GM12872 (cell line): ENCODE data around the gene PLCB1.

Experiments
- TF ChIP-seq, protein P1 (sequence below): IDR thresholded peaks from 3 replicates; pipeline ENCODE4 v1.5.1; 2011; ENCODE audit warnings: low read depth, mild to moderate bottlenecking, low read length, moderate library complexity; ENCODE audit not compliant: insufficient read depth

PLCB1 gene

DNA sequence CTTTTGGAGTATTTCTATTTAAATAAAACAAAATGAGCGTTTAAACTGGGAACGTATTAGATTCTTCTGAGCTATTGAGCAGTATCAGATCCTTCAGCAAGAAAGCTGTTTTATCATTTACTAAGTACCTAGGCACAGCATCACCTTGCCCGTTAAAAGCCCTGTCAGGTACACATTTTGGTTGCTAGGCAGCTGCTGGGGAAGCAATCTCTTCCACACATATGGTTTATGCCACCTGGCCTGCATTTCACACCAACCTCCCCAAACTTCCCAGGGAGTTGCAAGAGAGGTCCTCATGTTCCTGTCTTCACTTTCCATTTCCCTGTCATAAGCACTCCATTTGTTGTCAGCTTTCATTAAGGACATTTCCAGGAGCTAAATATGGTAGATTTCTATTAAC lies 400.1 kb downstream of the PLCB1 start:
- TF ChIP-seq, protein P1, sequence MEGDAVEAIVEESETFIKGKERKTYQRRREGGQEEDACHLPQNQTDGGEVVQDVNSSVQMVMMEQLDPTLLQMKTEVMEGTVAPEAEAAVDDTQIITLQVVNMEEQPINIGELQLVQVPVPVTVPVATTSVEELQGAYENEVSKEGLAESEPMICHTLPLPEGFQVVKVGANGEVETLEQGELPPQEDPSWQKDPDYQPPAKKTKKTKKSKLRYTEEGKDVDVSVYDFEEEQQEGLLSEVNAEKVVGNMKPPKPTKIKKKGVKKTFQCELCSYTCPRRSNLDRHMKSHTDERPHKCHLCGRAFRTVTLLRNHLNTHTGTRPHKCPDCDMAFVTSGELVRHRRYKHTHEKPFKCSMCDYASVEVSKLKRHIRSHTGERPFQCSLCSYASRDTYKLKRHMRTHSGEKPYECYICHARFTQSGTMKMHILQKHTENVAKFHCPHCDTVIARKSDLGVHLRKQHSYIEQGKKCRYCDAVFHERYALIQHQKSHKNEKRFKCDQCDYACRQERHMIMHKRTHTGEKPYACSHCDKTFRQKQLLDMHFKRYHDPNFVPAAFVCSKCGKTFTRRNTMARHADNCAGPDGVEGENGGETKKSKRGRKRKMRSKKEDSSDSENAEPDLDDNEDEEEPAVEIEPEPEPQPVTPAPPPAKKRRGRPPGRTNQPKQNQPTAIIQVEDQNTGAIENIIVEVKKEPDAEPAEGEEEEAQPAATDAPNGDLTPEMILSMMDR = no peak

DNA sequence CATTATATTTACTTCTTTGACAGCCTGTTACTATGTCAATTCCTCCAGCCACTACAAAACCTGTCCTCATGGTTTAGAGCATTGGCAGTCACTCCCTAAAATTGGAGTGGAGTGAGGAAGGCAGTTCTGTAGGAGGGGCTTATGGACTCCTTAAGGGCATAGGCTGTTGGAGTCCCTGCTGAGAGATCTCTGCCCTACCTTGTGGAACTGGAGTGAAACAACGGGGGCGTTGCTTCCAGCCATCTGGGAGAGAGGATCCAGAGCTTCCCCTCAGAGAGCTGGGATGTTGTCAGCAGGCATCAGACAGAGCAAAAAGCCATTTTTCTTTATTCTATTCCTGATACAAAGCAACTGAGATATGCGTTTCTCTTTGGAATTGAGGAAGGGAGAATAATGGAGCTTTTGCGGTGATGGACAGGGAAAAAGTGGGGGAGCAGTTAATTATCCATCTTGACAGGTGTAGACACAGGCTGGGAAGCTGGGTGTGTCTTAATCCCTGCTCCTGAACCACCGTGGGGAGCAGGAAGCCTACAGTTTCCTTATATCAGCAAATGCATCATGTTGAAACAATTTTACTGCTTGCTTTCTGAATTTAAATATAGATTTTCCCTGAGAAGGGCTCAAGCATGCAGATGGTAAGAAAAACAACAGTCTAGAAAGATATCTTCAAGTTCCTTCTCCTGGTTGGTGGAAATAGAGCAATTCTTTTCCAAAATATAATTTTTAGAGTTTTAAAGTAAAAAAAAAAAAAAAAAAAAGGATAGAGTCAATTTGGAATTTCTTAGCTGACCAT lies 402.5 kb downstream of the PLCB1 start:
- TF ChIP-seq, protein P1 = no peak

DNA sequence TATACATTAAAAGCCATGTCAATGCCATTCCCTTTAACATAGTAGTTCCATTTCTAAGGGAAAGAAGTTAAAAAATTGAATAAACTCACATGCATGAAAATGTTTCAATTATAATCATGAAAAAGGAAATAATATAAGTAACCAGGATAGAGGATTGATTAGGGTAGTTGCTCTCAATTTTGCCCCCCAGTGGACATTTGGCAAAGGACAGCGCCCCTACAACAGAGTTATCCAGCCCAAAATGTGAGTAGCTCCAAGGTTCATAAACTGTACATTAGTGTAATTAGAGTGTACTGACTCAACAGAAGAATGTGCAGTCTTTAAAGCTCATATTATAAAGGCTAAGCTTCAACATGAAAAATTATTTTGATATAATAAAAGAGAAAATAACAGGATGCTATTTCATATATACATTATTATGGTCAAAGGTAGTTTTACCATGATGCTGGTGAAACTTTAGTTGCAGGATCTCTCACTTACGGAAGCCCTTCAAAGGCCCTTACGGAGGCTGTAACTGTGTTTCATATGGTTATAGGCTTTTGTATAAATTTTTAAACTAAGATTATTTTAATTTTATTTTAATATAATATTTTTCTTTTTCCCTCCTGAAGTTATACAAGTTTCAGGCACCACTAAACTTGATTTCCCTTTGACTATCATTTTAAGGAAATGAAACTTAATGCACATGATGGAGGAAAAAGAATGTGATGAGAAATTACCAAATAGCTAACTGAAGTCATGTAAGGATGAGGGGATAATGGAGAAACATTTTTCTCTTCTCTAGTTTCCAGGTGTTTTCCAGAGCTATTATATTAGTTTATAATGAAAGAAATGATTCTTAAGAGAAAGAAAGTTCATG lies 403.6 kb downstream of the PLCB1 start:
- TF ChIP-seq, protein P1 = peak; percentile 52

DNA sequence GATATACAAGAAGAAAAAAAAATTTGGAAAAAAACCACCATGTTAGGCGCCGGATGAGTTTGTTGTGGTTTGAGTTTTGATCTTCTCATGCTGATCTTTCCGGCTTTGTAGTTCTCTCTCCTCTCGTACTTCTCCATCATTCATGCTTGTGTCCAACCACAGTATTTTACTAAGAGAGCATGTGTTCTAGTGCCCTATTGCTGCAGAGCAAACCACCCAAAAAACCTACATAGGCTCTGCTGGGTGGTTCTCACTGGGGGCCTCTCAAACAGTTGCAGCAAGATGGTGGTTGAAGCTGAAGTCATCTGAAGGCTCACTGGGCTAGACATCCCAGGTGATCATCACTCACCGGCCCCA lies 404.2 kb downstream of the PLCB1 start:
- TF ChIP-seq, protein P1 = no peak

DNA sequence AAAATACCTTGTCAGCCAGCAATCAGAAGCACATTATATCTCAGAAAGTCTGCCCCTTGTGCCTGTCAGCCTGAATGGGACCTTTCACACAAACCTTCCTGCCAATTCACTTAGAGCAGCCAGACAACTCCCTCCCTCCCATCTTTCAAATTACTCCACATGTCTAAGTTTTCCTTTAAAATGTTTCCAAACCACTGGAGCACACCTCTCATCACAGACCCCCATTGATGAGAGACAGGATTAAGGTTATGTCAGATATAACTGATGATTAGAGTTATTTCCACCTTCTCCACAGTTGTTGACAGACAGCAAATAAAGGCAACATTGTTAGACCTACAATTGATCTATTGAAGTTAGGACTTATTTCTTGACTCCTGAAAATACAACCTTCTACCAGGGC lies 408.4 kb downstream of the PLCB1 start:
- TF ChIP-seq, protein P1 = no peak

DNA sequence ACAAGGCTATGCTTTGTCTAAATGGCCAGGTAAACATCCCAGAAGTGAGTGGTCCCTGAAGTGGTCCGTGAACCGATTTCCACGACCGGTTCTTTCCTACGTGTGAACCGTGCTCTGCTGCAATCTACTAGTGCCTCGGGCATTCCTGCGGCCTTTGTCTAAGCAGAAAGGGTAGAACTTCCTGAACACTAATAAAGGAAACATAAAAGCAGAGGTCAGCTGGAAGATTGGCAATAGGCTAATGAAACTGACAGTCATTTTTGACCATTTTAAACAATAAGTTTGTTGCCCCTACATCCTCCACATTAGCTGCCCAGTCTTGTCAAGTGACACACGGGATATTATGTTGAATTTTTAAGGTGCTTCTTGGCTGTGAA lies 410.0 kb downstream of the PLCB1 start:
- TF ChIP-seq, protein P1 = no peak

DNA sequence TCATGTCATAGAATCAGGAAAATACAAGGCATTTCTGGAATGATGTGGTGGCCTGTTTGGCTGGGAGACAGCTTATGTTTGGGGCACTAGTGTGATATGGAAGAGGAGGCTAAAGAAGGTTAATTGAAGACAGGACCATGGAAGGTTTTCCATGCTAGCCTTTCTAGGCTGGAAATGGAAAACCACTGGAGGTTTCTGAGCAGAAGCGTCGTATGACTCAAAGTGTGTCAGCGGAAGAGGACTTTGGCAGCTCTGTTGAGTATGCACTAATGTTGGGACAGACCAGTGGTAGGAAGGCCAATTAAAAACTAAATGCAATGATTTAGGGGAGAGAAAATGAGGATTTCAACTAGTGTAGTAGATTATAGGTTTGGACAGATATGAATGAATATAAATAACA lies 413.1 kb downstream of the PLCB1 start:
- TF ChIP-seq, protein P1 = no peak
